PFSK-1 (cell line): Measurements from ENCODE around the gene MYOG.

Experiments
- FOXP2 ChIP-seq: optimal IDR thresholded peaks from 2 replicates; pipeline ENCODE3; 2011; ENCODE audit warnings: borderline replicate concordance, control low read depth, inconsistent platforms; ENCODE audit not compliant: insufficient read depth; ENCODE audit errors: extremely low read length, extremely low read depth
- POLR2AphosphoS5 ChIP-seq: IDR thresholded peaks from 2 replicates; pipeline ENCODE4 v1.6.1; 2012; ENCODE audit warnings: low read depth, mild to moderate bottlenecking, control low read depth, low read length, moderate library complexity
- REST ChIP-seq, 2 experiments: IDR thresholded peaks; 2 replicates each; pipeline versions ENCODE4 v1.6.1 to v1.8.0; 2011 to 2012; ENCODE audit warnings: low read depth in 2 of 2, low read length in 2 of 2, control low read depth in 1 of 2, inconsistent platforms in 1 of 2, mild to moderate bottlenecking in 1 of 2, moderate library complexity in 1 of 2; ENCODE audit not compliant: insufficient read depth in 1 of 2
- SIN3A ChIP-seq: IDR thresholded peaks from 2 replicates; pipeline ENCODE4 v1.6.1; 2012; ENCODE audit warnings: mild to moderate bottlenecking, low read length, moderate library complexity, borderline replicate concordance; ENCODE audit not compliant: insufficient read depth
- TAF1 ChIP-seq: IDR thresholded peaks from 2 replicates; pipeline ENCODE4 v1.6.1; 2012; ENCODE audit warnings: low read length, control low read depth, borderline replicate concordance; ENCODE audit not compliant: insufficient read depth

Gene MYOG

DNA sequence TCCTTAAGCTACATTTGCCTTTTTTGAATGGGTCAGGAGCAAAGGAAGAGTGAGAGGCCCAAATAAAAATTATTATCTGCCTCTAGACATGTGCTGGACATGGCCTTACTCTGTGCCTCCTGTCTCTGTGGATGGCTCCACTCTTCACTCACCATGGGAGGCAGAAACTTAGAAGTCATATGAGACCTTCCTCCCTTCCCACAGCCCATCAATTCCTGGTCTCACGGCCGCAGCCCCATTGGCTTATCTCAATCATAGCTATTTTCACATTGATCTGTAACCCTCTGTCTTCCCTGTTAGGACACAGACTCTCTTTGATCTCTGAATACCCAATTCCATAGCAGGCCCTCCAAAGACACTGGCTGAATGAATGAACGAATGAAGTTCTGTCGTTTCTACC is 27.5 kb upstream of the MYOG start:
- TF ChIP-seq SIN3A (no peak), TAF1 (no peak), POLR2AphosphoS5 (no peak), REST (IDR thresholded peaks at IDR 0.05; ENCODE audit: insufficient read depth in 1 of 2, low read depth in 2 of 2, low read length in 2 of 2) (no peak)

DNA sequence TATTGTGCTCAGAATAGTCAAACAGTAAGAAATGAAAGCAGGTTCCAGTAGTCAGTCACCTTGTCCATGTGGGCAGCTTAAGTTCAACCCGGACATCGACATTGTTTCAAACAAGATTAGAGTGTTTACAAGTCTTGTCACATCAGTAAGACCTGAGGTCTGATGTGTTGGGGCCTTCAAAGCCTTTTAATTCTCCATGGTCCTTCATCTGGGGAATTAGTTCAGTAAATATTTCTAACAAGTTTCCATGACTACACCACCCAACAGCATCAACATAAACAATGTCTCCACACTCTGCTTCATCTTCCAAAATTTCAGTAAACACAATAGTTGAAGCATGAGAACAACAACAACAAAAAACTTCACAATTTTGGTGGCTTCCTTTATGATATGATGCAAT is 26.7 kb upstream of the MYOG start:
- no peak for TF ChIP-seq REST (IDR thresholded peaks at IDR 0.05; ENCODE audit: insufficient read depth in 1 of 2, low read depth in 2 of 2, low read length in 2 of 2)
- TF ChIP-seq POLR2AphosphoS5 = no peak
- no peak for TF ChIP-seq TAF1
- TF ChIP-seq FOXP2 = no peak
- TF ChIP-seq SIN3A = no peak

DNA sequence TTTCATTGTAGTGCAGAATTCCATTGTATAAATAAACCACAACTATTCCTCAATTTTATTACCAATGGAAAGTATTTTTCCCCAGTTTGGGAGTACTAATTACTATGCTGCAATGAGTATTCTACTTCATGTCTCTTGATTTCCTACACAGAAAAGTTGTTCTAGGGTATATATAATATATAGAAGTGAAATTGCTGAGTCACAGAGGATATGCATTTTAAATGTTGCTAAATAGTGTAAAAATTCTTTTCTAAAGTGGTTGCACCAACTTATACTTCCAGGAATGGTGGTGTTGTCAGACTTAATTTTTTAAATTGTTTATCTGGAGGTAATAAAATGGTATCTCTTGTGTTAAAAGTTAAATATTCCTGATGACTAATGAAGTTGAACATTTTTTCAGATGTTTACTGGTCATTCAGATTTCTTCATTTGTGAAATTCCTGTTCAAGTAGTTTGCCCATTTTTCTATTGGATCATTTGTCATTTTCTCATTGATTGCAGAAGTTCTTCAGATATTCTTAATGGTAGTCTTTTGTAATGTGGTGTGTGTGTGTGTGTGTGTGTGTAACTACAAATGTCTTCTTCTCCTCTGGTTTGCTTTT is 19.1 kb upstream of the MYOG start:
- no peak for TF ChIP-seq POLR2AphosphoS5
- no peak for TF ChIP-seq SIN3A
- TF ChIP-seq FOXP2 = no peak
- TF ChIP-seq REST (IDR thresholded peaks at IDR 0.05; ENCODE audit: insufficient read depth in 1 of 2, low read depth in 2 of 2, low read length in 2 of 2) = no peak
- no peak for TF ChIP-seq TAF1

GRCh38 chr1:203103829-203104495 is 18.1 kb upstream of the MYOG start:
- TF ChIP-seq POLR2AphosphoS5 (no peak), REST (IDR thresholded peaks at IDR 0.05; ENCODE audit: insufficient read depth in 1 of 2, low read depth in 2 of 2, low read length in 2 of 2) (no peak), FOXP2 (no peak), SIN3A (no peak), TAF1 (no peak)
